ENCODE results near the gene NANOGP8. TPM values are rescaled to one million over a fixed set of nuclear protein-coding genes. Genes with fewer than 3 reads are reported as not detected.
"Not testable (repeated sequence)": the region's sequence is repeated elsewhere in the genome, so short reads cannot be mapped to it uniquely, and the experiment has no call there.

The NANOGP8 gene, protein sequence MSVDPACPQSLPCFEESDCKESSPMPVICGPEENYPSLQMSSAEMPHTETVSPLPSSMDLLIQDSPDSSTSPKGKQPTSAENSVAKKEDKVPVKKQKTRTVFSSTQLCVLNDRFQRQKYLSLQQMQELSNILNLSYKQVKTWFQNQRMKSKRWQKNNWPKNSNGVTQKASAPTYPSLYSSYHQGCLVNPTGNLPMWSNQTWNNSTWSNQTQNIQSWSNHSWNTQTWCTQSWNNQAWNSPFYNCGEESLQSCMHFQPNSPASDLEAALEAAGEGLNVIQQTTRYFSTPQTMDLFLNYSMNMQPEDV
- 1 to 10 TPM in 2 of 9 donors, under 1 TPM in 3, not detected in 4; 0.28 to 1.2 (median 0.61) TPM for total RNA-seq
- polyA plus RNA-seq, result not detected
- long read RNA-seq, donor 1, result 0 reads
- long read RNA-seq, donor 2, partial matches to known transcripts, result 0 of 1 reads
- long read RNA-seq, donor 2, other reads (novel, unspliced or antisense), result 0 of 1 reads
- long read RNA-seq, donor 3, partial matches to known transcripts, result 0 of 2 reads
- long read RNA-seq, donor 3, other reads (novel, unspliced or antisense), result 0 of 2 reads
- long read RNA-seq, donor 4, result 0 reads
- long read RNA-seq, donor 5, result 0 reads
- long read RNA-seq, donor 6, result 0 reads
- long read RNA-seq, donor 7, result 0 reads
- long read RNA-seq, donor 8, partial matches to known transcripts, result 0 of 1 reads
- long read RNA-seq, donor 8, other reads (novel, unspliced or antisense), result 0 of 1 reads
- long read RNA-seq, donor 9, partial matches to known transcripts, result 0 of 1 reads
- long read RNA-seq, donor 9, other reads (novel, unspliced or antisense), result 0 of 1 reads
- long read RNA-seq, donor 10, result 0 reads

DNA sequence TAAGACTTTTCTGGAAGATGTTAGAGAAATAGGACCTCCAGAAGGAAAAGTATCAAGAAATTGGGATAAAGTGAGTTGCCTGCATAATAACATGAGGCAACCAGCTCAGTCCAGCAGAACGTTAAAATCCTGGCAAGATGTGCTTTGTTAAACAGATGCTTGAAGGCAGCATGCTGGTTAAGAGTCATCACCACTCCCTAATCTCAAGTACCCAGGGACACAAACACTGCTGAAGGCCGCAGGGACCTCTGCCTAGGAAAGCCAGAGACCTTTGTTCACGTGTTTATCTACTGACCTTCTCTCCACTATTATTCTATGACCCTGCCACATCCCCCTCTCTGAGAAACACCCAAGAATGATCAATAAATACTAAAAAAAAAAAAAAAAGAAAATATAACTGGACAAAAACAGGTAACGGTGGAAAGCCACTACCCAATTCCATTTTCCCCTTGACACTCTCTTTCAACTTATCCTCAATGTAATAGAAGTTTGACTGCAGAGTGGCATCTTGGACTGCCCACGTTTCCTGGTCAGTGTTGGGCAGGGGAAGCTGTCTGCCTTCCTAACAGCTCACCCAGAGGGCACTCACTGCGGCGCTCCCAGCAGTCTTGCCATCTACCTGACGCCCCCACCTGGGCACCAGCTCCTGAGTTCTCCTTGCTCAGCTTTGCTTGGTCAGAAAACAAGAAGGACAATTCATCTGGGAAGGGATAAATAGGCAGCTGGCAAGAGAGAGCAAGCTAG, at the start of gene NANOGP8:
Gene NANOGP8, minus strand, starts transcription at position 120 of the 744 bp plus-strand sequence. CDS start 185 bp downstream, outside the sequence.
- H3K9me3 ChIP-seq (replicated peaks in 1 of 3); H3K27ac ChIP-seq; H3K4me3 ChIP-seq; DNase-seq; H3K36me3 ChIP-seq (replicated peaks in 1 of 2); H3K4me1 ChIP-seq (replicated peaks in 1 of 2); H3K27me3 ChIP-seq; intact Hi-C loops (cut with DNase I): not testable (repeated sequence)
- 59 to 80% (median 76%) methylated on average over 8 of the region's 8 CpGs for WGBS, 4 donors

DNA sequence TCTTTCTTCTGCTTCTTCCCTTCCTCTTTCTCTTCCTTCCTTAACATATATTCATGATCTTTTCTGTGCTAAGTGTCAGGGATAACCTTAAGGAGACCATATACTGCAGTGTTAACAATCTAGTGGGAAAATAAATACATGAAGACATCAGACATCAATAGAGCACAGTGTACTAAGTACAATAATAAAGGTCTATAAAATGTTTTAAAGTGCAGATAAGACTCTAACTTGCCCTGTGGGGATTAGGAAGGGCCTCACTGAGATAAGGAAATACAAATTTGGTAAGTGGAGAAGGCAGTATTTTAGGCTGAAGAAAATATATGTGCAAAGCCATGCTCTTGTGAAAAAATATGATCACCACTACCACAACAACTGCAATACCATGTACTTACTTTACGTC, 49.2 kb upstream of the NANOGP8 start:
- intact Hi-C loops (cut with DNase I), result no loop called here
- TF ChIP-seq CTCF (IDR thresholded peaks at IDR 0.05) (no peak), POLR2A (IDR thresholded peaks at IDR 0.05) (no peak)
- DNase-seq, result no peak
- Histone ChIP-seq H3K4me3 (no peak overlapping the region), H3K27me3 (no peaks in the 10 kb centered on the region), H3K27ac (no peak overlapping the region), H3K36me3 (replicated peaks in 1 of 2) (no peaks in the 10 kb centered on the region), H3K4me1 (replicated peaks in 1 of 2) (no peaks in the 10 kb centered on the region), H3K9me3 (replicated peaks in 1 of 3) (no peaks in the 10 kb centered on the region)
- 92 to 96% (median 94%) methylated on average over 1 of the region's 1 CpG for WGBS, 4 donors

- no peak for DNase-seq
- H3K27ac ChIP-seq, result no peak overlapping the region
- H3K4me3 ChIP-seq, result no peak overlapping the region
- H3K36me3 ChIP-seq (replicated peaks in 1 of 2), result no peaks in the 10 kb centered on the region
- H3K27me3 ChIP-seq, result no peaks in the 10 kb centered on the region
- TF ChIP-seq POLR2A (IDR thresholded peaks at IDR 0.05), result no peak
- TF ChIP-seq CTCF (IDR thresholded peaks at IDR 0.05), result no peak
- intact Hi-C loops (cut with DNase I), result no loop called here
- H3K9me3 ChIP-seq (replicated peaks in 1 of 3), result no peaks in the 10 kb centered on the region
- 79 to 96% (median 85%) methylated on average over 1 of the region's 1 CpG for WGBS, 4 donors
- H3K4me1 ChIP-seq (replicated peaks in 1 of 2), result no peaks in the 10 kb centered on the region
Observed at GRCh38 chr15:35130245-35130644, 45.1 kb upstream of the NANOGP8 start.

- Histone ChIP-seq H3K36me3 (replicated peaks in 1 of 2) (no peaks in the 10 kb centered on the region), H3K27ac (no peak overlapping the region), H3K27me3 (no peaks in the 10 kb centered on the region), H3K4me1 (replicated peaks in 1 of 2) (no peaks in the 10 kb centered on the region), H3K4me3 (no peak overlapping the region), H3K9me3 (replicated peaks in 1 of 3) (no peaks in the 10 kb centered on the region)
- intact Hi-C loops (cut with DNase I), result no loop called here
- WGBS, 4 donors, result 81 to 97% (median 90%) methylated on average over 4 of the region's 4 CpGs
- TF ChIP-seq POLR2A (IDR thresholded peaks at IDR 0.05), result no peak
- DNase-seq, result no peak
Observed at GRCh38 chr15:35129361-35129760, 44.3 kb upstream of the NANOGP8 start.

DNA sequence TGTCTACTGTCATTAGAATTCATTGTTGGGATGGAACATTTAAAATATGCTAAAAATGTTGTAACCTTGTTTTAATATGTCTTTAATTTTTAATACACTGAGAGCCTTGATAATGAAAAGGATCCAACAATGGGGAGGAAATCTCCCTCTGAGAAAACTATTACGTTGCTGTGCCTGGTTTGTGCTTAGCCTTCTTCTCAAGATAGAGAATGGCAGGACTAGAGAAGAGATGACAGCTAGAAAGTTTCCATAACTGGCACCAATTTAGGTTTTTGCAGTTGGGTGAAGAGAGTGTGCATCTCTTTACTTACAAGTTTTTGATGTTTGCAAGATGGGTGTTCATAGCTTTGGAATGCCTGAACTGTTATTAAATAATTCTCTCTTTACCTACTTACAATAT, 42.6 kb upstream of the NANOGP8 start:
- intact Hi-C loops (cut with DNase I), result no loop called here
- no peaks in the 10 kb centered on the region for H3K27me3 ChIP-seq
- WGBS, 4 donors, result 84 to 90% (median 85%) methylated on average over 1 of the region's 1 CpG

More for the DNA sequence above, 42.6 kb upstream of the NANOGP8 start:
- Histone ChIP-seq H3K4me1 (replicated peaks in 1 of 2) (no peaks in the 10 kb centered on the region), H3K4me3 (no peak overlapping the region), H3K36me3 (replicated peaks in 1 of 2) (no peaks in the 10 kb centered on the region), H3K27ac (no peak overlapping the region), H3K9me3 (replicated peaks in 1 of 3) (no peaks in the 10 kb centered on the region)
- no peak for TF ChIP-seq CTCF (IDR thresholded peaks at IDR 0.05)
- no peak for TF ChIP-seq POLR2A (IDR thresholded peaks at IDR 0.05)
- DNase-seq, result no peak
